ENCODE measurements around the gene ACAP3.

Gene ACAP3, protein sequence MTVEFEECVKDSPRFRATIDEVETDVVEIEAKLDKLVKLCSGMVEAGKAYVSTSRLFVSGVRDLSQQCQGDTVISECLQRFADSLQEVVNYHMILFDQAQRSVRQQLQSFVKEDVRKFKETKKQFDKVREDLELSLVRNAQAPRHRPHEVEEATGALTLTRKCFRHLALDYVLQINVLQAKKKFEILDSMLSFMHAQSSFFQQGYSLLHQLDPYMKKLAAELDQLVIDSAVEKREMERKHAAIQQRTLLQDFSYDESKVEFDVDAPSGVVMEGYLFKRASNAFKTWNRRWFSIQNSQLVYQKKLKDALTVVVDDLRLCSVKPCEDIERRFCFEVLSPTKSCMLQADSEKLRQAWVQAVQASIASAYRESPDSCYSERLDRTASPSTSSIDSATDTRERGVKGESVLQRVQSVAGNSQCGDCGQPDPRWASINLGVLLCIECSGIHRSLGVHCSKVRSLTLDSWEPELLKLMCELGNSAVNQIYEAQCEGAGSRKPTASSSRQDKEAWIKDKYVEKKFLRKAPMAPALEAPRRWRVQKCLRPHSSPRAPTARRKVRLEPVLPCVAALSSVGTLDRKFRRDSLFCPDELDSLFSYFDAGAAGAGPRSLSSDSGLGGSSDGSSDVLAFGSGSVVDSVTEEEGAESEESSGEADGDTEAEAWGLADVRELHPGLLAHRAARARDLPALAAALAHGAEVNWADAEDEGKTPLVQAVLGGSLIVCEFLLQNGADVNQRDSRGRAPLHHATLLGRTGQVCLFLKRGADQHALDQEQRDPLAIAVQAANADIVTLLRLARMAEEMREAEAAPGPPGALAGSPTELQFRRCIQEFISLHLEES

DNA sequence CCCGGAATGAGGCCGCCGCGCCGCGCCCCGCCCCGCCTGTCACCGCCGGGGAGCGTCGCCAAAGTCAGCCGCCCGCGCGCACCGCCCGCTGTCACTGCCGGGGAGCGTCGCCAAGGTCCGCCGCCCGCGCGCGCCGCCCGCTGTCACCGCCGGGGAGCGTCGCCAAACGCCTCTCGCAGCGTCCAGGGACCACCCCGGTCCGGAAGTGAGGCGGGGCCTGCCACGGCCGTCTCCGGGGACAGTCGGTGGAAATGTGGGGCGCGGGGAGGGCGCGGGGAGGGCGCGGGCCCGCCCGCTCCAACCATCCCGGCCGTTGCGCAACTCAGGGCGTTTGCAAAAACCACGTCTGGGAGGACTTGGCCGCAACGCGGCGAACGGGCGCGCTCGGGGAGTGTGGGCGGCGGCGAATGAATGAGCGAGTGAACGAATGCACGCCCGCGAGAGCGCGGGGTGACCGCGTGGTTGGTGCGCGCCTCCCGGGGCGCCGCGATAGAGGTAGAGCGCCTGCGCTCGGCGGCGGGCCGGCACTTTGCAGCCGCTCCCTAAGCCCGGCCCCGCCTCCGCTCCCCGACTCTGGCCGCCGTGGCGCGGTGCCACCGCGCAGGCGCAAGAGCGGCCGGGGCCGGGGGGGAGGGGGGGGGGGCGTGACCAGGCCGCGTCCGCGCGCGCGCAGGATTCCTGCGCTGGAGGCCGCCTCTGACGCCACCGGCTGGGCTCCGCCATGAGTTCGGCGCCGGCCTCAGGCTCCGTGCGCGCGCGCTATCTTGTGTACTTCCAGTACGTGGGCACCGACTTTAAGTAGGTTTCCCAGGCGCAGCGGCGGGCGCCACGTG is at the start of gene ACAP3, which contains the start of gene PUSL1:
Gene ACAP3 (minus strand): TSS at position 8 of the 833 bp plus-strand sequence. CDS start 115 bp downstream, outside the sequence.
Gene PUSL1 (plus strand): TSS at position 675 of the 833 bp plus-strand sequence. CDS start 47 bp downstream, at position 722.
- peak; percentile 68 for DNase-seq (ENCODE audit: low read depth)

GRCh38 chr1:1356796-1357401 is 49.2 kb upstream of the ACAP3 start:
- DNase-seq (ENCODE audit: low read depth), result no peak

- no peak for DNase-seq (ENCODE audit: low read depth)
These were observed 48.6 kb upstream of the ACAP3 start for GRCh38 chr1:1356166-1356795.

DNA sequence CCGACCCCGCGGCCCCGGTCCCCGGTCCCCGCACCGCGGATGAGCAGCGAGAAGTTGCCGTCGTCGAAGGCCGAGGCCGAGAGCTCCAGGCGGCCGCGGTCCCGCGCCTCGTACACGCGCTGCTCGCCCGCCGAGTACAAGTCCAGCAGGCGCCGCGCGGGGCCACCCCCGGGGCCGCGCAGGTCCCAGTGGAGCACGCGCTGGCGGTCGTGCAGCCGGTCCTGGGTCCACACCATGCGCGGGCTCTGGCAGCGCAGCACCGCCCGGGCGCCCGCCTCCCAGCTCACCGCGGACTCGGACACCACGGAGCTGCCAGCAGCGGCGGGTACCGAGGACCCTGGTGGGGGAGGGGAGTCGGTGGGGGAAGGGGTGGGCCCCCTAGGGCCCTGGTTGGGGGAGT is 47.7 kb upstream of the ACAP3 start:
- no peak for DNase-seq (ENCODE audit: low read depth)

DNA sequence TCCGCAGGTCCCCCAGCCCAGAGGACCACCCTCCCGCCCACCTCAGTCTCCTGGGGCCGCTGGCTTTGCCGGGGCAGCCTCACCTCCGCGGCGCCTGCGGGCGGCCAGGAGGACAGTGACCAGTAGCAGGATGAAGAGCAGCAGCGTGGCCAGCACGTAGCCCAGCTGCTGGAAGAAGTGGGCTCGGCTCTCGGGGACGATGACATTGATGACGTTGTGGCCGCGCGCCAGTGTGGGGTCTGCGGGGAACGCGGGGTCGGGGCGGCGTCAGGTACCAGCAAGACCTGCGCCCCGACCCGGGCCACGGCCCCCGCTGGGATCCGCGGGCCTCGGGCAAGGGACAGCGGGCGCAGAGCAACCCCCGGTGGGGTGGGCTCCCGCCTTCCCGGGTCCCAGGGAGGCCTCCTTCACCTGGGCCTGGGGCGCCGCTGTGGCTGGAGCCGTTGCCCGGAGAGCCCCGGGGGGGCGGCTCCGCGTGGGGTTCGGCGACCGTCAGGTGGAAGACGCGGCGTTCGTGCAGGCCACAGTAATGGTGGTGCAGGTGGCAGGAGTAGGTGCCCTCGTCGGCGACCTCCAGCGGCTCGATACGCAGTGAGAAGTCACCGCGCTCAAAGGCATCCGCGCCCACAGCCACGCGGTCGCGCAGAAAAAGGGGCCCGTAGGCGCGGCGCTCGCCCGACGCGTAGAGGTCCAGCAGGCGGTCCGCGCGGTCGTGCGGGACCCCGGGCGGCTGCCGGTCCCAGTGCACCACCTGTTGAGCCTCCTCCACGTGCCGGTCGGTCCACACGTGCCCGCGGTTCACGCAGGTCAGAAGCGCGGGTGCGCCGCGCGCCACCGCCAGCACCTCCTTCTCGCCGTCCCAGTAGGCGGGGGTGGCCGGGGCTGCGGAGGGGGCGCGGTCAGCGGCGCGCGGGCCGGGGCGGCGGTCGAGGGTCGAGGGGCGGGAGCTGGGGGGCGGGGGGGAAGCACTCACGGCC is 46.8 kb upstream of the ACAP3 start:
- no peak for DNase-seq (ENCODE audit: low read depth)

DNA sequence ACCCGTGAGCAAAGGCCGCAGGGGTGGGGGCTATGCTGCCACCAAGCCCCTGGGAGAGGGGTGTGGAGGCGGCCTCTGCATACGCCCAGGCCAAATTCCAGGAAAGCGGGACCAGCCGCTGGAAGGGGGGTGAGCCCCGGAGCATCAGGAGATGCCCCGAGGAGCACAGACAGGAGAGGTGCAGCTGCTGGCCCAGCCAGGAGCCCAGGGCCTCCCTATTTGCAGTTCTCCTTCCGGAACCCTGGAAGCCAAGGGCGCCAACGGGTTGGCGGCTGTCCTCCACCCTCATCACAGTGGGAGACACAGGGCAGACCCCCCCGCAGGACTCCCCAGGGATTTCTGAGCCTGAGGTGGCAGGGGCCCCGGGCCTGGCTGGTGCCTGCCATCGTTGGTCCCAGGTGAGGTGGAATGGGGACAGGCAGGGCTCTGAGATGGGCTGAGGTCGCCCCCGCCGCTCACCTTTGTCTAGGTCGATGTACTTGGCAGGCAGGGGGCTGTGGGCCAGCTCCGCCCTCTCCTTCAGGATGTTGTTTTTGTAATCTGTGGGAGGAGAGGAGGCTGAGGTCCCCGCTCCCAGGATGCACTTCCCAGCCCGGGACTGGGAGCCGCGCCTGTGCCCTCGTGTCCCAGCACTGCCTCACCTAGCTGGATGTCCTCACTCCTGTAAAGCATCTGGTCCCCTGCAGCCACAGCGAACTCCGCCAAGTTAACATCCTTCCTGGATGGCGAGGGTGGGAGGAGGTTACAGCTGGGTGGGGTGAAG is 45.8 kb upstream of the ACAP3 start:
- DNase-seq (ENCODE audit: low read depth), result no peak

DNA sequence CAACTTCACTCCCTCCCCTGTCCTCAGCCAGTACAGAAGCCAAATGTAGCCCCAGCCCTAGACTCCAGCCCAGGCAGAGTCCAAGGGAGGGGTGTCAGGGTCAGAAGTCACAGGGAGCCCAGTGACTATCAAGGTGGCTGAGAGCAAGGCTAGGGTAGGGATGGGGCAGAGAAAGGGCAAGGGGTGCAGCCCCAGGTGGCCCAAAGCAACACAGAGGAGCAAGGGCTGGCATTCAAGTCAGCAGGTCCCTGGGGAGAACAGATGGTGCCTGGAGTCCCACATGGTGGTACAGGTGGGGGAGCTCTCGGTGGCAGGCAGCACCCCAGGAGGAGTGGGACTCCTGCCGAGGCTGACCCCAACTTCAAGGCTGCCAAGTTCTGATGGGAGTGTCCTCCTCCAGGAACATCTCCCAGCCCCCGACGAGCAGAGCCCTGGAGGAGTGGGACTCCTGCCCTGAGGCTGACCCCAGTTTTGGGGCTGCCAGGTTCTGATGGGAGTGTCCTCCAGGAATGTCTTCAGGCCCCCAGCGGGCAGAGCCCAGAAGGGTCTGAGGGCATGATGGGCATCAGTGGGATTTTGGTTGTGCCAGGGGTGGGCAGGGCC is 45.2 kb upstream of the ACAP3 start:
- DNase-seq (ENCODE audit: low read depth), result no peak

DNA sequence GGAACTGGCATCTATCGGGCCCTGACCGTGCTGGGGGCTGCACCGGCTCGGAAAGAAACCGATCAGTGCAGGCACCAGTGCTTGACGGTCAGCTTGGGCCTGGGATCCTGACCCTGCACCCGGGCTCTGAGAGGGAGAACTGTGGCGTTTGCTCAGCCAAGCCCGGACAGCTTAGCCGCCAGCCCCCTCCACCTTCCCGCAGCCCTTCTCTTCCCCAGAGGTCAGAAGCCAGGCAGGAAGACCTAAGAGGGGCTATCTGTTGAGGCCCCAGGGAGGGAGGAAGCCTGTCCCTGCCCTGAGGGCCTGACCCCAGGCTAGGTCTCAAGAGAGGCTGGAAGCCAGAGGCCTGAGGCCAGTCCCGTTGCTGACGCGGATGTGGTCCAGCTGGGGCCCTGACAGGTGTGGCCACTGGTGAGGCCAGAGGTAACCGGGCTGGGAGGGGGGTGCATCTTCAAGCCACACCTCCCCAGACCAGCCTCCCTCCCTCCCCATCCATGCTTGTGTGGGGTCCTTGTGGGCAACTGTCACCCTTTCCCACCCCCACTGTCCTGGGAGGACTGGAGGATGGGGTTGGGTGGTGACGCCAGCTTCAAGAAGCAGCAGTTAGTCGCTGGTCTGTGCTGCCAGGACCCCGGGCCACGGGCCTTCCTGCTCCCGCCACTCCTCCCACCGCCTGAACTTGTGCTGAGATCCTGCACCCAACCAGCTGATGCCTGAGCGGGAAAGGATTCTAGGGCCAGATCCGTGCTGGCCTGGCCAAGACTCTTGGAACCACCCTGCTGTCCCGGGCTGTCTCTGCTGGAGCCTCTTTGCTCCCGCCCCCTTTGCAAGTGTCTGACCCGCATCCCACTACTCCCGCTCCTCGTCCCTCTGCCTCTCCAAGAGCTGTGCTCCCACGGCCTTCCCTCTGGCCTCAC is 44.0 kb upstream of the ACAP3 start:
- DNase-seq (ENCODE audit: low read depth), result no peak

GRCh38 chr1:1349256-1350012 is 41.7 kb upstream of the ACAP3 start, which contains the start of gene DVL1:
TSS of gene DVL1 (minus strand) at chr1:1349418. CDS start at chr1:1349065, 353 bp downstream.
- DNase-seq (ENCODE audit: low read depth), result no peak

DNA sequence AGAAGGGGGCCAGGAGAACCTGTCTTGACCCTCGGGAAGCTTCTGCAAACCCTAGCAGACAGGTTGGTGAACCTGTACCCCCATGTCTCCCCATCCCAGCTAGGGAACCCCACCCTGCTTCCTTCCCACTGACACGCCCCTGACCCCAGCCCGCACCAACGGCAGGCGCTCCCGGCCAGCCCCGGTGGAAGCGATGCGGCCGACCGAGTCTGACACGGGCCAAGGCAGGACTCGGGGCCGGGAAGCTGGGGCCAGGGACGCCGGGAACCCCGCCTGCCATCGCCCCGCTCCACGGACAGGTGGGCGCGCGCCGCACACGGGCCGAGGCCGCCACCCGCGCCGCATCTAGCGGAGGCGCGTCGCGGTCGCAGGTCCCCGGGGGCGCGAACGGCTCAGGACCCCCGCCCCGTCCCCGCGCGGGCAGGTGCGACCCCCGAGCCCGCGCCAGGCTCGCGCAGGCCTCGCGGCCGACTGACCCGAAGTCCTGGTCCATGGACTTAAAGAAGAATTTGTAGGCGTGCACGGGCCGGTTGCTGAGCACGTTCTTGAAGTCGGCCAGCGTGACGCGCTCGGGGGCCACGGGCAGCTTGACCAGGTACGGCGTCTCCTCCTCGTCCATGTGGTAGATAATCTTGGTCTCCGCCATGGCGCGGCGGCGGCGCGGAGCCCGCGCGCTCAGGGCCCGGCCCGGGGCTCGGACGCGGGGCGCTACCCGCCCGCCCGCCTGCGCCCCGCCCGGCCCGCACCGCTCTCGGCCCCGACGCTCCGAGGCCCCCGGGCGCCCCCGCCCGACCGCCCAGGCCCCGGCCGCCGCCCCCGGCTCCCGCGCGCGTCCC is 40.9 kb upstream of the ACAP3 start:
- no peak for DNase-seq (ENCODE audit: low read depth)

GRCh38 chr1:1347663-1348419 is 40.1 kb upstream of the ACAP3 start:
- DNase-seq (ENCODE audit: low read depth), result no peak

DNA sequence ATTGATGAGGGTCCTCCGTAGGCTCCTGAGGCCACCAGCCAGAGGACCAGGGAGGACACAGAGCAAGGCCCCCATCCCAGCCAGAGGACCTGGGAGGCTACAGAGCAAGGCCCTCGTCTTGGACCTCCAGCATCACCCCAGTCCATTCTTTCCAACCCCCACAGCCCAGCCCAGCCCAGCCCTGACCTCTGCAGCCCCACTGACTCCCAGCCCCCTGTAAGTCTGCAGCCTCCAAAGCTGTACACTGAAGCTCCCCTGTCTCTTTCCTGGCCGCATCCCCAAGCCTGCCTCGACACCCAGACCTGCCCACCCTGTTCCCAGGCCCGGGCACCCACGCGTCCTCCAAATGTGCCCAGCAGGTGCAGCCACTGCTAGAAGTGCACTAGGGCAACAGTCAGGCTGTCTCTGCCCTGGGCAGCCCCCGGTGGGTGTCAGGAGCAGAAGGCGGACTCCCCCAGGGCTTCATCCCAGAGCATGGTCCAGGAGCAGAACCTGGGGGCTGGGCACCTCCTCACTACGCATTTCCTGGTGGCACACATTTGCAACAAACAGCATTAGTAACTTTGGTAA is 39.4 kb upstream of the ACAP3 start:
- no peak for DNase-seq (ENCODE audit: low read depth)

DNA sequence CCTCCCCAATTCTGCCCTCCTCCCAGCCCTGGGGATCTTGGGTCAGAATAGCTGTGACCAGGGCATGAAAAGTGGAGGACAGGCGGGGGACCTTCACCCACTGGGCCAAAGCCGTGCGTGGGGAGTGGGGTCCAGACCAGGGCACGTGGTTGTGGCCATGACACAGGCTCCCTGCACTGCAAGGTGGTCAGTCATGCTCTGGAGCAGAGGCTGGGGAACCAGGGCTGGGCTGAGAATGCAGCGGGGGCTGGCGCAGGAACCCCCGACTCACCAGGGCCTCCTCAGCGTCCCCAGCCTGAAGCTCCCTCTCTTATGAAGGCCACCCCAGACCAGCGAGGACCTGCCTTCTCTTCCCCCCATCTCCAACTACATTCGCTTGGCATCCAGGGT is 38.8 kb upstream of the ACAP3 start:
- no peak for DNase-seq (ENCODE audit: low read depth)

DNA sequence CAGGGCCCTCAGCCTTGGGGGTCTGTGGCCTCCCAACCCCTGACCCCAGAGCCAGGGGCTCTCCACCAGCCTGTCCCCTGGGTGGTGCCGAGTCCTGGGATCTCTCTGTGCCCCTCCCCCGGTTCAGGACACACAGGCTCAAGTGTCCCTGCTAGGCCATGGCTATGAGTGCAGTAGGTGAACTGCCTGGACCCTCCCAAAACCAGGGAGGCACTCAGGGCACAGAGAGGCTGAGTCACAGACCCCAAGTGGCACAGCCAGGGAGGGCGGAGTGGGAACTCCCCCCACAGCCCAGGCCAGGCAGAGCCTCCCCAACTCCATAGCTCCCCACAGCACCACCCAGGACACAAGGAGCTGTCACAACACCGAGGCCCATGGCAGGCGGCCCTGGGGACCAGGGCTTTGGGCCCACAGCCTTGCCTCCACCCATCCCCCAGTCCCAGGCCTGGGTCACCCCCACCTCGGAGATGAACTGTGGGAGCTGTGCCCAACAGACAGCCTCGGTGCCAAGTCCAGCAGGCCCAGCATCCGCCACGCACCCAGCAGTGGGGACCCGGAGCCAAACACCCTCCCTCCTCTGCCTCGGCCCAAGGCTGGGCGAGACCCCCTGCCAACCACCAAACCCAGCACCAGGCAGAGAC is 38.2 kb upstream of the ACAP3 start:
- DNase-seq (ENCODE audit: low read depth), result no peak
